Activated CD4-positive, alpha-beta T cell treated with anti-CD3 and anti-CD28 coated beads, Interleukin-2, amount 50 U/mL, for 48 hours (primary cell): ENCODE data around the gene HK1.
A peak's percentile ranks its signal among the peaks of the same experiment; 100 is the strongest.
"Not testable (repeated sequence)": the region's sequence is repeated elsewhere in the genome, so short reads cannot be mapped to it uniquely, and the experiment has no call there.

Experiments
- DNase-seq, 2 experiments: peaks; one replicate each; pipeline ENCODE4 v3.0.0-alpha.2; 2020

Gene HK1

GRCh38 chr10:69259547-69260243 lies 18.6 kb upstream of the HK1 start:
- DNase-seq = no peak

- DNase-seq = no peak
Observed at GRCh38 chr10:69261184-69261583, 17.1 kb upstream of the HK1 start.

- DNase-seq = no peak
Observed at GRCh38 chr10:69262292-69262751, 16.0 kb upstream of the HK1 start.

- no peak for DNase-seq
Observed at GRCh38 chr10:69265521-69265920, 12.8 kb upstream of the HK1 start.

GRCh38 chr10:69268761-69269416 lies 9.4 kb upstream of the HK1 start:
- DNase-seq = no peak

GRCh38 chr10:69269761-69270160 lies 8.5 kb upstream of the HK1 start:
- DNase-seq = no peak

GRCh38 chr10:69270990-69271389 lies 7.3 kb upstream of the HK1 start:
- DNase-seq = no peak

- no peak for DNase-seq
Observed at GRCh38 chr10:69272624-69273023, 5.7 kb upstream of the HK1 start.

- DNase-seq = no peak
Observed at GRCh38 chr10:69275444-69275843, 2.9 kb upstream of the HK1 start.

GRCh38 chr10:69276503-69276902 lies 1.8 kb upstream of the HK1 start:
- no peak for DNase-seq

GRCh38 chr10:69279110-69279509 lies 814 bp downstream of the HK1 start:
- DNase-seq = no peak

GRCh38 chr10:69281507-69282413 lies 3.5 kb downstream of the HK1 start:
- no peak for DNase-seq

- DNase-seq = not testable (repeated sequence)
Observed at GRCh38 chr10:69284402-69284801, 6.1 kb downstream of the HK1 start.

- no peak for DNase-seq
Observed at GRCh38 chr10:69285699-69286098, 7.4 kb downstream of the HK1 start.

GRCh38 chr10:69287181-69287580 lies 8.9 kb downstream of the HK1 start:
- DNase-seq = no peak

GRCh38 chr10:69290993-69291392 lies 12.7 kb downstream of the HK1 start:
- DNase-seq = no peak

GRCh38 chr10:69292459-69292858 lies 14.2 kb downstream of the HK1 start:
- DNase-seq = no peak

GRCh38 chr10:69295027-69295636 lies 16.8 kb downstream of the HK1 start:
- DNase-seq = no peak

- DNase-seq = peak in 1 of 2 experiments; percentile 31
Observed at GRCh38 chr10:69303632-69304051, 25.3 kb downstream of the HK1 start.

GRCh38 chr10:69306421-69306820 lies 28.1 kb downstream of the HK1 start:
- no peak for DNase-seq

- no peak for DNase-seq
Observed at GRCh38 chr10:69307434-69307833, 29.1 kb downstream of the HK1 start.

GRCh38 chr10:69308304-69308703 lies 30.0 kb downstream of the HK1 start:
- DNase-seq = not testable (repeated sequence)

GRCh38 chr10:69311309-69311708 lies 33.0 kb downstream of the HK1 start:
- DNase-seq = no peak
